Colonic mucosa (tissue), 4 donors: ENCODE data around the gene CPA2. TPM values are rescaled to one million over a fixed set of nuclear protein-coding genes. Genes with fewer than 3 reads are reported as not detected.

Source experiments
- DNase-seq: peaks from one replicate; pipeline ENCODE4 v3.0.0-alpha.2; 2020
- H3K27ac ChIP-seq: fragments of 200-600 bp; one replicate; pipeline ENCODE4 v1.8.0; 2021
- H3K27me3 ChIP-seq: fragments of 200-600 bp; one replicate; pipeline ENCODE4 v1.8.0; 2021
- H3K36me3 ChIP-seq: fragments of 200-600 bp; one replicate; pipeline ENCODE4 v1.8.0; 2021
- H3K4me1 ChIP-seq: fragments of 200-600 bp; one replicate; pipeline ENCODE4 v1.8.0; 2021; ENCODE audit warnings: mild to moderate bottlenecking
- H3K4me3 ChIP-seq: fragments of 200-600 bp; one replicate; pipeline ENCODE4 v1.8.0; 2021
- H3K9ac ChIP-seq, 2 donors: one replicate each; pipeline ENCODE4 v1.7.0; 2013; ENCODE audit warnings: control low read depth in 2 of 2, low read depth in 2 of 2, low read length in 2 of 2
- H3K9me3 ChIP-seq: fragments of 200-600 bp; one replicate; pipeline ENCODE4 v1.8.0; 2021
- CTCF ChIP-seq: fragments of 200-600 bp; IDR thresholded peaks from one replicate; pipeline ENCODE4 v1.8.0; 2022; ENCODE audit warnings: antibody characterized with exemption, mild to moderate bottlenecking
- intact Hi-C: fragments of 100-400 bp; cut with DNase I; formaldehyde crosslinking; loops from one replicate; pipeline ENCODE4 v1.14.1; 2022
- total RNA-seq, 2 donors: library from RNA; stranded (reverse); fragmentation: NEBNext Ultra II Directional in 1 of 2; extraction: Animal tissue kit (Norgen Biotek cat#: 25700) in 1 of 2; gene quantifications; one replicate each; pipeline ENCODE4 v1.2.1, GENCODE V29; 2021
- donor health status: healthy.
- donor health status: DM: no; HTN: no; CAD: no.
- donor health status: DM: no; HTN: no; CAD: no.

CPA2 gene
- 1 to 10 TPM in 1 of 2 donors, under 1 TPM in 1; 0.48 to 5.2 TPM for total RNA-seq

- Histone ChIP-seq H3K27ac (no peak within 1 kb of the TSS), H3K9me3 (no peaks in the 10 kb centered on the region), H3K9ac (no peak within 1 kb of the TSS), H3K4me3 (no peak within 1 kb of the TSS), H3K4me1 (no peaks in the 10 kb centered on the region), H3K36me3 (no peaks in the 10 kb centered on the region), H3K27me3 (no peaks in the 10 kb centered on the region)
- DNase-seq: no peak
- intact Hi-C loops: no loop called here
- no peak for TF ChIP-seq CTCF
These were observed at the start of gene CPA2 for GRCh38 chr7:130266258-130266960. TSS of gene CPA2 (plus strand) at chr7:130266863. CDS start at chr7:130266882, 19 bp downstream.

- TF ChIP-seq CTCF: no peak
- no peaks in the 10 kb centered on the region for H3K27me3 ChIP-seq
- no peak overlapping the region for H3K9ac ChIP-seq
- H3K4me1 ChIP-seq: no peaks in the 10 kb centered on the region
- intact Hi-C loops: no loop called here
- no peak for DNase-seq
- no peak overlapping the region for H3K4me3 ChIP-seq
- H3K36me3 ChIP-seq: no peaks in the 10 kb centered on the region
- H3K27ac ChIP-seq: no peak overlapping the region
- H3K9me3 ChIP-seq: no peaks in the 10 kb centered on the region
These were observed 47.6 kb upstream of the CPA2 start for GRCh38 chr7:130218806-130219620.

GRCh38 chr7:130219871-130220270, 46.8 kb upstream of the CPA2 start:
- no peak for DNase-seq
- H3K27ac ChIP-seq: no peak overlapping the region
- no peaks in the 10 kb centered on the region for H3K36me3 ChIP-seq
- H3K9ac ChIP-seq: no peak overlapping the region
- H3K27me3 ChIP-seq: no peaks in the 10 kb centered on the region
- no peak overlapping the region for H3K4me3 ChIP-seq
- H3K9me3 ChIP-seq: no peaks in the 10 kb centered on the region
- no peak for TF ChIP-seq CTCF
- intact Hi-C loops: no loop called here
- no peaks in the 10 kb centered on the region for H3K4me1 ChIP-seq

GRCh38 chr7:130221746-130222145, 44.9 kb upstream of the CPA2 start:
- Histone ChIP-seq H3K4me3 (no peak overlapping the region), H3K27me3 (no peaks in the 10 kb centered on the region), H3K27ac (no peak overlapping the region), H3K36me3 (no peaks in the 10 kb centered on the region), H3K9ac (no peak overlapping the region), H3K4me1 (no peaks in the 10 kb centered on the region), H3K9me3 (no peaks in the 10 kb centered on the region)
- intact Hi-C loops: no loop called here
- DNase-seq: no peak
- TF ChIP-seq CTCF: no peak

GRCh38 chr7:130223646-130224045, 43.0 kb upstream of the CPA2 start:
- no peaks in the 10 kb centered on the region for H3K27me3 ChIP-seq
- H3K4me3 ChIP-seq: no peak overlapping the region
- H3K4me1 ChIP-seq: no peaks in the 10 kb centered on the region
- DNase-seq: no peak
- H3K9me3 ChIP-seq: no peaks in the 10 kb centered on the region
- no peaks in the 10 kb centered on the region for H3K36me3 ChIP-seq
- no peak for TF ChIP-seq CTCF
- intact Hi-C loops: no loop called here
- no peak overlapping the region for H3K9ac ChIP-seq
- no peak overlapping the region for H3K27ac ChIP-seq
